Measurements from ENCODE around the gene LTF.

The LTF gene

DNA sequence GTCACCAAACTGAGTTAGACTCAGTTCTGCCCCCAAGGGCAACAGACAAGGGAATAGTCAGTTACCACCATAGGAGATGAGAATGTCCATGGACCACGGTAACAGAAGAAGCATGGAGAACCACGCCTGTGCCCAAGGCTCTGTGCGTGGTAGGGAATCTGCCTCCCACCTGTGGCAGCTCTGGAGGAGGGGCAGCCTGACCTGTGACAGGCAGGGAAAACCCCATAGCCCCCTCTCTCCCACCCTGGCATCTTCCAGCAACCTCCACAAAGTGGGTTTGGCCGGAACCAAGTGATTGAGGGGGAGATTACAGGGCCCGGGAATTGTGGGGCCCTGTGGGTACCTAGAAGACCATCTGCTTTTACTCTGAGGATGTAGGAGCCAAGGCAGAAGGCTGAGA is 14.3 kb upstream of the LTF start:
- TF ChIP-seq, protein P1, sequence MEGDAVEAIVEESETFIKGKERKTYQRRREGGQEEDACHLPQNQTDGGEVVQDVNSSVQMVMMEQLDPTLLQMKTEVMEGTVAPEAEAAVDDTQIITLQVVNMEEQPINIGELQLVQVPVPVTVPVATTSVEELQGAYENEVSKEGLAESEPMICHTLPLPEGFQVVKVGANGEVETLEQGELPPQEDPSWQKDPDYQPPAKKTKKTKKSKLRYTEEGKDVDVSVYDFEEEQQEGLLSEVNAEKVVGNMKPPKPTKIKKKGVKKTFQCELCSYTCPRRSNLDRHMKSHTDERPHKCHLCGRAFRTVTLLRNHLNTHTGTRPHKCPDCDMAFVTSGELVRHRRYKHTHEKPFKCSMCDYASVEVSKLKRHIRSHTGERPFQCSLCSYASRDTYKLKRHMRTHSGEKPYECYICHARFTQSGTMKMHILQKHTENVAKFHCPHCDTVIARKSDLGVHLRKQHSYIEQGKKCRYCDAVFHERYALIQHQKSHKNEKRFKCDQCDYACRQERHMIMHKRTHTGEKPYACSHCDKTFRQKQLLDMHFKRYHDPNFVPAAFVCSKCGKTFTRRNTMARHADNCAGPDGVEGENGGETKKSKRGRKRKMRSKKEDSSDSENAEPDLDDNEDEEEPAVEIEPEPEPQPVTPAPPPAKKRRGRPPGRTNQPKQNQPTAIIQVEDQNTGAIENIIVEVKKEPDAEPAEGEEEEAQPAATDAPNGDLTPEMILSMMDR (IDR thresholded peaks at IDR 0.05; ENCODE audit: borderline replicate concordance, control extremely low read depth, extremely low read depth, insufficient read depth, missing control alignments): no peak
- in situ Hi-C loops (cut with MboI; ENCODE audit: low sequenced_read_pairs, unreplicated experiment): no loop called here
- no peak for DNase-seq (ENCODE audit: low spot score)

DNA sequence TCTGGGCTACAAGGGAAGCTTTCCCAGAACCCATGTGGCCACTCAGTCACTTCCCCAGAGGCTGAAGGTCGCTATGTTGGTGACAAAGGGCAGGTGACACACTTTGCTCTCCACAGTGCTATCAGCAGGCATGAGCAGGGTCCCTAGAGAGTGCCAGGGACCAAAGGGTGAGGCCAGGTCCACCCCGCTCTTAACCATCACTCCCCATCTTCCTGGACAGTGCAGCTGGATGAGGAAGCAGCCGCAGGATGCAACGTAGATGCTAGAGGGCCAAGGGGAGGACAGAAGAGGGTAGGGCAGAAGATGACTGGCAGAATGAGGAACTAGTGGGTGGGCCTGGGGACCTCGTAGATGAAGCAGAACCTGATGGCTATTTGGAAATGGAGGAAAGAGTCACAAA is 13.6 kb upstream of the LTF start:
- TF ChIP-seq, protein P1 (IDR thresholded peaks at IDR 0.05; ENCODE audit: borderline replicate concordance, control extremely low read depth, extremely low read depth, insufficient read depth, missing control alignments): no peak
- DNase-seq (ENCODE audit: low spot score): no peak
- in situ Hi-C loops (cut with MboI; ENCODE audit: low sequenced_read_pairs, unreplicated experiment): no loop called here

DNA sequence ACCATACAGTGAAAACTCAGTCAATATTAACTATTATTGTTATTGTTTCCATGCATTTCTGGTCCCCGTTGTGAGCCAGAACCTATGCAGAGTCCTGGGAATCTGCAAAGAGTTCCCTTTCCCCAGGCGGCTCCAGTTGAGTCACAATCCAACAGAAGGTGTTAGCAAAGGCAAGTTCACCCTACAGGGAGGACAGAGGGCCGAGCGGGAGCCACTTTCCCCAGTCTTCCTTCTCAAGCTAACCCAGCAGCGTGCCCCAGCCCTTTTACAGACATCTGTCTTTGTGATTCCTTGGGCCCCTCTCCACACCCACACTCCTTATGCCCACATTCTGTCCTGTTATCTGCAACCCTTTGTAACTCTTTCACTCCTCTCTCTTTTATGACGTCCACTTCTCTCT is 13.1 kb upstream of the LTF start:
- no peak for DNase-seq (ENCODE audit: low spot score)
- in situ Hi-C loops (cut with MboI; ENCODE audit: low sequenced_read_pairs, unreplicated experiment): no loop called here
- TF ChIP-seq, protein P1 (IDR thresholded peaks at IDR 0.05; ENCODE audit: borderline replicate concordance, control extremely low read depth, extremely low read depth, insufficient read depth, missing control alignments): no peak

DNA sequence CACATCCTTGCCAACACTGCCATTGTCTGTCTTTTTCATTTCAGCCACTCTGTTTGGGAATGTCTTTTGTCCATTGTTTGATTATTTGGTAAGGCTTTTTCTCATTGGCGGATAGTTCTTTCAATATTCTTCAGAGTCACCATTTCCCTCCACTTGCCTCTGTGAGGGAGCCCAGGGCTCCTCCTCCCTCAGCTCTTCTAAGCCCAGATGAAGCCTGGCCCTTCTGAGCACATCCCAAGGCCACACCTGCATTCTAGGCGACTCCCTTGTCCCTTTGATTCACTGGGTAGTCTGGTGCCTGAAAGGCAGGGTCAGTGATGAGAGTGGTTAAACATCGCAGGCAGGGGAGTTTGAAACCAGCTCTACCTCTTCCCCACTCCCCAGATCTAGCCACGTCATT is 12.4 kb upstream of the LTF start:
- no peak for DNase-seq (ENCODE audit: low spot score)
- TF ChIP-seq, protein P1 (IDR thresholded peaks at IDR 0.05; ENCODE audit: borderline replicate concordance, control extremely low read depth, extremely low read depth, insufficient read depth, missing control alignments): no peak
- in situ Hi-C loops (cut with MboI; ENCODE audit: low sequenced_read_pairs, unreplicated experiment): no loop called here

DNA sequence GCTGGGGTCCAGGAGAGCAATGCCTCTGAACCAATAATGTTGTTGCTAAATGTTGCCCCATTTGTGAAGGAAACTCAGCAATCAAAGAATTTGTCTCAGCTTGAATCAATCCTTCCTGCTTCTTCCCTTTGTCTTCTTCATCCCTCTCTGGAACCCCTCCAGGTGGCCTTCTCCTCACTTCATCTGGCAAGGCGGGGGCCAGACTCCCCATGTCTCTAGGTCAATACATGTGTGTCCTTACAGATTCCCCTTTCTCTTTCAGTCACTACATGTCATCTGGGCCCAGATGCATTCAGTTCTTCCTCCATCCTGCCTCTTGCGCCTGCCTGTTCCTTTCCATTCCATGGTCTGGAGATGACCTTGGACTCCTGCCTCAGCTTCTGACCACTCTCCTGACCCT is 8.0 kb upstream of the LTF start:
- in situ Hi-C loops (cut with MboI; ENCODE audit: low sequenced_read_pairs, unreplicated experiment): no loop called here
- no peak for DNase-seq (ENCODE audit: low spot score)
- TF ChIP-seq, protein P1 (IDR thresholded peaks at IDR 0.05; ENCODE audit: borderline replicate concordance, control extremely low read depth, extremely low read depth, insufficient read depth, missing control alignments): no peak

DNA sequence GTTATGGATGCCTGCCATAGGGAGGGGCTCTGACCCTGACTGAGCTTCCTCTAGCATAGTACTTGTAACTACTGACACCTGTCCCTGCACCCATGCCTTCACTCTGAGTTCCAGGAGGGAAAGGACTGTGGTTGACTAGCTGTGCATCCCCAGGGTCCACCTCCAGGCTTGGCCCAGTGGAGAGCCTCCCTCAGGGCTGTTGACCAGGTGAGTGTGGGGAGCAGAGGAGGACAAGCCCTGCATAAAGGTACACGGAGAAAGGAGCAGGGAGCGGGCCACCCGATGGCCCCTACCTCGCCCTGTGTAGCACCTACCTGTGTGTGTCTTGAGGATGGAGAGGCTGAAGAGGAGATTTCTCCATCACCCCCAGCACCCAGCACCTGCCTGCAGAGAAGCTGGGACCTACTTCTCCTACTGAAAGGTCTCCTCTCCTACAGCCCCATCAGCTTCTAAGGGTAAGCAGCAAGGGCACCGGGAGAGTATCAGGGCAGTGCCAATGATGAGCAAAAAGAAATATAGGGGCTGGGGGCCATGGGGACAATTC is 6.7 kb upstream of the LTF start:
- no peak for DNase-seq (ENCODE audit: low spot score)
- in situ Hi-C loops (cut with MboI; ENCODE audit: low sequenced_read_pairs, unreplicated experiment): no loop called here
- TF ChIP-seq, protein P1 (IDR thresholded peaks at IDR 0.05; ENCODE audit: borderline replicate concordance, control extremely low read depth, extremely low read depth, insufficient read depth, missing control alignments): no peak

DNA sequence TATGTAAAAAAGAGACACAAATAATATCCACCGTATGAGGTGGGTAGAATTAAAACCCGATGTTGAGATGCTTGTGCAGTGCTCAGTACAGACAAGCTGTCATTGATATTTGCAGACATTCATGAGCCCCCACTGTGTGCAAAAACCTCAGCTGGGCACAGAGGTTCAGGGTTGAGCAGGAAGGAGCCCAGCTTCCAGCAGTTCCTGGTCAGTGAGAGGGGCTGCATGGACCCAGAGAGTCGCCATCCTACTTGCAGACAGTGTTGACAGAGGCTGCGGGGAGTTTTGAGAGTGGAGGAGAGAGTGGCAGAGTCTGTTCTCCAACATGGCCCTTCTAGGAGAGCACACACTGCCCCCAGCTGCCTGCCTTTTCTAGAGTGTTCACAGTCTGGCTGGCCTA is 6.1 kb upstream of the LTF start:
- in situ Hi-C loops (cut with MboI; ENCODE audit: low sequenced_read_pairs, unreplicated experiment): no loop called here
- DNase-seq (ENCODE audit: low spot score): no peak
- TF ChIP-seq, protein P1 (IDR thresholded peaks at IDR 0.05; ENCODE audit: borderline replicate concordance, control extremely low read depth, extremely low read depth, insufficient read depth, missing control alignments): no peak

All from GM13976 (cell line).